ENCODE measurements around the gene CAMK1D. TPM values are rescaled to one million over a fixed set of nuclear protein-coding genes. Genes with fewer than 3 reads are reported as not detected.

CAMK1D gene
- total RNA-seq, 8 experiments from 2014 or later: 1.9 to 15.8 (median 7.4) TPM

DNA sequence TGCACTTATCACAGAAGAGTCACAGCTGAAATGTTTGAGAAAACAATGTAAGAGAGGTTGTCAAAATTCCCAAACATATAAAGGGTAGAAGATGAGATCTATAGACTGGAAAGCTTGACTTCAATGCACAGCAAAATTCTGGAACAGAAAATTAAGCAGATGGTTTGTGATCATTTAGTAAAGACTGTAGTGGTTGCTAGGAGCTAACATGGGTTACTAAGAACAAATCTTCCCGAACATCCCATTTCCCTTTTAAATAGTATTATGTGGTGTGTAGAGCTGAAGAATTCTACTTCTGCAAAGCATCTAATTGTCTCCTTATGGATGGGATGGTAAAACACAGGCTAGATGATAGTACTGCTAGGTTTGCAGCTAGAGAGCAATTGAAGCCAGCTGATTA lies 312.3 kb downstream of the CAMK1D start:
- no peak overlapping the region for H3K4me3 ChIP-seq
- in situ Hi-C loops (cut with MboI; ENCODE audit: low pct_unique_long_range_greater_than_20kb in 2 of 9, low sequenced_read_pairs in 9 of 9, unreplicated experiment in 9 of 9): loop anchor here in 1 of 9 experiments (25.0 kb wide), 1 partner anchor 399 kb away; no protein-coding TSS in a partner anchor
- no peak overlapping the region for H3K27ac ChIP-seq
- H3K4me1 ChIP-seq (replicated peaks in 1 of 2): no peaks in the 10 kb centered on the region
- 14 to 100% (median 90%) methylated on average over 1 of the region's 1 CpG; no CpG with 5 or more reads in 4 of the 10 experiments for WGBS, 10 experiments
- no peak for ATAC-seq (replicated peaks in 6 of 8)

DNA sequence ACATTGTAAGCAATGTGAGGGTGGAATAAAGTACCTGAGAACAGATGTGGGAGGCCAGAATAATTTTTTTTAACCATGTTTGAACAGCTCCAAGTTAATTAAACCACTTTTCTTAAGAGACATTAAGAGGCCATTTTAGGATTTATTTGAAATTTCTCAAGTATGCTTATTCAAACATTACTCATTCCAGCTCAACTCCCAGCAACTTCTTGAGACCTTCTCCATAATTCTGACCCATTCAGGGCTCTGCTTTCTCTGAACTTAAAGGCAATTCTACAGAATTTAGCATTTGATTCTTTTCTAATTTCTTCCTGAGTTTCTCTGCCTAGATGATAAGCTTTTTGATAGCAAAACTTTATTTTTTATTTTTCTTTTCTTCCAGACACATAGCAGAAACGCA lies 314.5 kb downstream of the CAMK1D start:
- H3K27ac ChIP-seq: no peak overlapping the region
- no peaks in the 10 kb centered on the region for H3K4me1 ChIP-seq (replicated peaks in 1 of 2)
- in situ Hi-C loops (cut with MboI; ENCODE audit: low pct_unique_long_range_greater_than_20kb in 2 of 9, low sequenced_read_pairs in 9 of 9, unreplicated experiment in 9 of 9): loop anchor here in 1 of 9 experiments (25.0 kb wide), 1 partner anchor 402 kb away; no protein-coding TSS in a partner anchor
- H3K4me3 ChIP-seq: no peak overlapping the region
- ATAC-seq (replicated peaks in 6 of 8): no peak
- WGBS, 10 experiments: 25 to 88% (median 70%) methylated on average over 1 of the region's 1 CpG; no CpG with 5 or more reads in 1 of the 10 experiments

DNA sequence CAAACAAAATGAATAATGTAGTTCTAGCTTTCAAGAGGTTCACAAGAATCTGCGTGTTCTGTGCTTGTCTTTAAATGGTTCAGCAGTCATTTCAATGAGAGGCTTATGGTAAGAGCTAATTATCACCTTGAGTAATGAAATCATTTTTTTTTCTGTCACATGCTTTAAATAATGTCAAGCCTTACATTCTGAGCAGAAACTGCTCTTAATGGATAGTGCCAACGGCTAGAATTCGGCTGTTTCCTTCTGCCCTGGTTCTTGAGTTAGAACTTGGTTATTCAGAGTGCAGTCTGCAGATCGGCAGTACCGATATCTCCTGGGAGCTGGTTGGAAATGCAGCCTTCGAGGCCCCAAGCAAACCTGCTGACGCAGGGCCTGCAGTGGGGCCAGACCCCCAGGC lies 316.2 kb downstream of the CAMK1D start:
- in situ Hi-C loops (cut with MboI; ENCODE audit: low pct_unique_long_range_greater_than_20kb in 2 of 9, low sequenced_read_pairs in 9 of 9, unreplicated experiment in 9 of 9): loop anchor here in 1 of 9 experiments (25.0 kb wide), 1 partner anchor 403 kb away; no protein-coding TSS in a partner anchor
- 56 to 100% (median 83%) methylated on average over 1 to 7 of the region's 7 CpGs; no CpG with 5 or more reads in 1 of the 10 experiments for WGBS, 10 experiments
- Histone ChIP-seq H3K4me1 (replicated peaks in 1 of 2) (no peaks in the 10 kb centered on the region), H3K4me3 (no peak overlapping the region), H3K27ac (no peak overlapping the region)
- ATAC-seq (replicated peaks in 6 of 8): peak in 1 of 8 experiments; percentile 39

DNA sequence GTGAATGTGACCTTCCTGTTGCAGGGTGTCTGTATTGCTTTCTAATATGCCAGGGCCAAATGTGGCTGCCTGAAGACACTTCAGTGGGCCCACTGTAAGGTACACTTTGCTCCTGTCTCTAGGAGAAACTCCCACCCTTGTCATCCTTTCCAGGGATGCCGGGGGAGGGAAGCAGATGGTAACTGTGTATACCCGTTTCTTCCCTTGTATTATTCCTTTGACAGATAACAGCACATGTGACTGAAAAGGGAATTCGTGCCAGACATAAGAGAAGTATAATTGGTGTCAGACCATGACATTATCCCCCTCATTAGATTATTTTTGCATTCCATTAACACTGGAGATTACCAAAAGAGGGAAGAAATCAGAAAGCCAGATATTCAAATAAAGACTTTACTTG lies 317.7 kb downstream of the CAMK1D start:
- no peak overlapping the region for H3K4me3 ChIP-seq
- WGBS, 10 experiments: 40 to 100% (median 67%) methylated on average over 1 to 3 of the region's 3 CpGs; no CpG with 5 or more reads in 5 of the 10 experiments
- no peak overlapping the region for H3K27ac ChIP-seq
- H3K4me1 ChIP-seq (replicated peaks in 1 of 2): no peaks in the 10 kb centered on the region
- ATAC-seq (replicated peaks in 6 of 8): no peak
- in situ Hi-C loops (cut with MboI; ENCODE audit: low pct_unique_long_range_greater_than_20kb in 2 of 9, low sequenced_read_pairs in 9 of 9, unreplicated experiment in 9 of 9): loop anchor here in 1 of 9 experiments (25.0 kb wide), 1 partner anchor 405 kb away; no protein-coding TSS in a partner anchor

DNA sequence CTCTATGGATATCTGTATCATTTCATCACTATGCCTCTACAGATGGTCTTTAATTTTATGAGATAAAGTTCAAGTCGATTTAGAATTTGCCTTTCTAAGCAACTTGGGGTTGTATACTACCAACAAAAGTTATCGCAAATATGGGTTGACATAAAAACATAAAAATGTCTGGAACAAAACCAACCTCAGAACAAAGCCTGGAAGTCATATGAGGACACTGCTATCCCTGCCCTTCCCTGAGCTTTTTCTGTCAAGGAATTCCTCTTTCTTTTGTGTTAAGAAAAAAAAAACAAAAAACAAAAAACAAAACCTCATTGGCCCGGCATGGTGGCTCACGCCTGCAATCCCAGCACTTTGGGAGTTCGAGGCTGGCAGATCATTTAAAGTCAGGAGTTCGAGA lies 319.3 kb downstream of the CAMK1D start:
- WGBS, 10 experiments: 25 to 96% (median 71%) methylated on average over 1 to 5 of the region's 6 CpGs
- ATAC-seq (replicated peaks in 6 of 8): no peak
- no peak overlapping the region for H3K4me3 ChIP-seq
- H3K4me1 ChIP-seq (replicated peaks in 1 of 2): no peaks in the 10 kb centered on the region
- H3K27ac ChIP-seq: no peak overlapping the region
- in situ Hi-C loops (cut with MboI; ENCODE audit: low pct_unique_long_range_greater_than_20kb in 2 of 9, low sequenced_read_pairs in 9 of 9, unreplicated experiment in 9 of 9): loop anchor here in 1 of 9 experiments (25.0 kb wide), 1 partner anchor 406 kb away; no protein-coding TSS in a partner anchor

DNA sequence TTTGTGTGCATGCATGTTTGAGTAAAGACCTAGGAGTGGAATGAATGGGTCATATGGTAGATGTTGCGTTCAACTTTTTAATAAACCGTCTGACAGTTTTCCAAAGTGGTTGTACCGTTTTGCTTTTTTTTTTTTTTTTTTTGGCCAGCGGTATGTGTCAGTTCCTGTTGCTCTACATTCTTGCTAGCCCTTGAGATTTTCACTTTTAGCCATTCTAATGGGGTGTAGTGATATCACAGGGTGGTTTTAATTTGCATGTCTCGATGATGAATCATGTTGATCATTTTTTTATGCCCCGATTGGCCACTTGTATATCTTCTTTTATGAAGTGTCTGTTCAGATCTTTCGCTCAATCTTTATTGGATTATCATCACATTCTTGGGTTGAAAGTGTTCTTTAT lies 320.7 kb downstream of the CAMK1D start:
- in situ Hi-C loops (cut with MboI; ENCODE audit: low pct_unique_long_range_greater_than_20kb in 2 of 9, low sequenced_read_pairs in 9 of 9, unreplicated experiment in 9 of 9): loop anchor here in 1 of 9 experiments (25.0 kb wide), 1 partner anchor 408 kb away; no protein-coding TSS in a partner anchor
- Histone ChIP-seq H3K4me1 (replicated peaks in 1 of 2) (no peaks in the 10 kb centered on the region), H3K4me3 (no peak overlapping the region), H3K27ac (no peak overlapping the region)
- no peak for ATAC-seq (replicated peaks in 6 of 8)
- WGBS, 10 experiments: 75 to 100% (median 89%) methylated on average over 3 to 7 of the region's 7 CpGs; no CpG with 5 or more reads in 1 of the 10 experiments

DNA sequence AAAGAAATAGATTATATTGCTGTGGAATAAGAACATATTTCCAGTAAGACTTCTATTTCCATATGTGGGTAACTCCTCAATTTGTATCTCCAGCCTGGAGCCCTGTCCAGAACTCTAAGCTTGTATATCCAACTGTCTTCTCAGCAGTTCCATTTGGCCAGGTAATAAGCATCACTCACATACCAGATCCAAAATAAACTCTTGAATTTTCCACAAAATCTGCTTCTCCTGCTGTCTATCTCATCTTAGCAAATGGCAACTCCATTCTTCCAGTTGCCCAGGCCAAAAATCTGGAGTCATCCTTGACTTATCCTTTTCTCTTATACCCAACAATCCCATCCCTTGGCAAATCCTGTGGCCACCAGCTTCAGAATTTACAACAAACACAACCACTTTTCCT lies 325.8 kb downstream of the CAMK1D start:
- no peak overlapping the region for H3K27ac ChIP-seq
- H3K4me3 ChIP-seq: no peak overlapping the region
- H3K4me1 ChIP-seq (replicated peaks in 1 of 2): no peaks in the 10 kb centered on the region
- no peak for ATAC-seq (replicated peaks in 6 of 8)
- in situ Hi-C loops (cut with MboI; ENCODE audit: low pct_unique_long_range_greater_than_20kb in 2 of 9, low sequenced_read_pairs in 9 of 9, unreplicated experiment in 9 of 9): no loop called here

DNA sequence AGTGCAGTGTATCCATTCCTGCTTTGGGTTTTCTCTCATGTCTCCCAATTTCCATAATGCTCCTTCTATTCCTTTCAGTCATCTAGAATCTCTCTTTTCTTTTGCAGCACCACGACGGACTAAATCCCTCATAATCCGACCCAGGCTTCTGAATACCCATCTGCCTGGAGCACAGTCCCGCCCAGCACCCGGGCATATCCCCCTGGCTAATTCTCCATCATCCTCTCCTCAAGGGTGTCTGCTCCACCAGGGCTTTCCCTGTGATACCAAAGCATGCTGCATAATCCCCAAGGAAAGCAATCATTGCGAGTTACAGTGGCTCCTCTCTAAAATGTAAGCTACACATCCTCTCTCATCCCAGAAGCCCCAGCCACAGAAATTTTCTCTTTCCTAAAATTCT lies 330.3 kb downstream of the CAMK1D start:
- in situ Hi-C loops (cut with MboI; ENCODE audit: low pct_unique_long_range_greater_than_20kb in 2 of 9, low sequenced_read_pairs in 9 of 9, unreplicated experiment in 9 of 9): no loop called here
- Histone ChIP-seq H3K4me3 (no peak overlapping the region), H3K27ac (no peak overlapping the region), H3K4me1 (replicated peaks in 1 of 2) (no peaks in the 10 kb centered on the region)
- ATAC-seq (replicated peaks in 6 of 8): no peak
- 27 to 100% (median 90%) methylated on average over 1 to 6 of the region's 6 CpGs; no CpG with 5 or more reads in 1 of the 10 experiments for WGBS, 10 experiments

DNA sequence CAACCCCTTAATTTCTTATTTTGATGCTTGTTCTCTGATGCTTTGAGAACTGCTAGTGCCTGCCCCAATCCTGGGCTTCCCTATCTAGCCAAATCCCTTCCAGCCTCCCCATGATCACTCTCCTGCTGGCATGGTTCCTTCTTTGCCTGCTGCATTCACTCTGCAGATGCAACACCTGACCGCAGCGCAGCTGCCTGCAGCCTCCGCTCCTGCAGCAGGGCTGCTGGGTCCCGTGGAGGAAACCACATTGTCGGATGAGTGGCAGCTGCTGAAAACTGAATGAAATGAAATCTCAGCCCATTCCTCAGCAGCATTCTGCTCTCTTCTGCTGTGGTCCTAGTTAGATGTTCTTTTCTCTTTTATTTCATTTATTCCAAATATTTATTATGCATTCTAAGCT lies 331.9 kb downstream of the CAMK1D start:
- 40 to 100% (median 81%) methylated on average over 1 to 5 of the region's 5 CpGs; no CpG with 5 or more reads in 4 of the 10 experiments for WGBS, 10 experiments
- H3K27ac ChIP-seq: no peak overlapping the region
- peaks cover 0 to 7% of the 10 kb centered on the region in 2 donors for H3K4me1 ChIP-seq (replicated peaks in 1 of 2)
- no peak for ATAC-seq (replicated peaks in 6 of 8)
- H3K4me3 ChIP-seq: no peak overlapping the region
- in situ Hi-C loops (cut with MboI; ENCODE audit: low pct_unique_long_range_greater_than_20kb in 2 of 9, low sequenced_read_pairs in 9 of 9, unreplicated experiment in 9 of 9): no loop called here

DNA sequence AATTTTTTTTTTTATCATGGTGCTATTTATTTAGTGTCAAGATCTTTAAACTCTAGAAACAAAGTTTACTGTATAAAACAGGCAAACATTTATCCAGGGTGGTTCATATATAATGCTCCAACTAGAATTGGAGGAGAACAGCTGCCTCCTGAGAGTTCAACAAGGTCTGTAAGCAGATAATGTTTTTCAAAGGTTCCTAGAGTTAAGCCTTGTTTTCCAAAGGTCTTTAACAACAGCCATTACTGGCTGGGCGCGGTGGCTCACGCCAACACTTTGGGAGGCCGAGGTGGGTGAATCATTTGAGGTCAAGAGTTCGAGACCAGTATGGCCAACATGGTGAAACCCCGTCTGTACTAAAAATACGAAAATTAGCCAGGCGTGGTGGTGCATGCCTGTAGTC lies 335.4 kb downstream of the CAMK1D start:
- peaks cover 4 to 18% of the 10 kb centered on the region in 2 donors for H3K4me1 ChIP-seq (replicated peaks in 1 of 2)
- ATAC-seq (replicated peaks in 6 of 8): no peak
- H3K27ac ChIP-seq: no peak overlapping the region
- 50 to 96% (median 89%) methylated on average over 4 to 8 of the region's 8 CpGs; no CpG with 5 or more reads in 5 of the 10 experiments for WGBS, 10 experiments
- H3K4me3 ChIP-seq: no peak overlapping the region
- in situ Hi-C loops (cut with MboI; ENCODE audit: low pct_unique_long_range_greater_than_20kb in 2 of 9, low sequenced_read_pairs in 9 of 9, unreplicated experiment in 9 of 9): no loop called here

DNA sequence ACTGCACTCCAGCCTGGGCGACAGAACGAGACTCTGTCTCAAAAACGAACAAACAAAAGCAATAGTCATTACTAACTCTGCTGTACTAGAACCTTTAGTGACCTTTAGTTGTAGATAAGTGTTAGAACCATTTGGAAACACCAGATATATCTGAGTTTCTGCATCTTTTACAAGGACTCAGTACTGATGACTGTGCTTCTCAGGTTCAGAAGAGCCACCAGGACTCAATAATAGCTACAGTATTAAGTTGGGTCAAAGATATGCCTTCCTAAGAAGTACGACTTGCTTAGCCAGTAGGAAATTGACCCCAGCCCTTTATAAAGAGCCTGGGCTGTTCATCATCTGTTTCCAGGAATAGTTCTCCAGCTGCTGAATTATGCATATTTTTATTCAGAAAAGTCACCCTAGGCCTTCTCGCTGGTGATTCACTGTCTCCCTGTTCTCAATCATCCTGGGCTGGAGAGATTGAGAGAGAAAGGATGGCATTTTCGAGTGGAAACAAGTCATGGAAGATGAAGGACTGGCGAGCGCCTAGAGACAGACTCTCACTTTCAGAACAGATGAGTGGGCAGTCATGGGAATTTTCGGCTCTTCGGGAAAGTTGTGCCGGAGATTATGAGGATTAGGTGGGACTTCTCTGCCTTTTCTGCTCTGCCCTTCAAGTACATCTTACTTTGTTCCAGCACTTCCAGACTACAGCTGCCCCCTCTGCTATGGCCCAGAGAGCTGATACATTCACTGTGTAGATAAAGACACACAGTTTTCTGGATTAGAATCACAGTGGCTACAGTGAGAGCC lies 336.1 kb downstream of the CAMK1D start:
- 0 to 85% (median 59%) methylated on average over 1 to 9 of the region's 11 CpGs; no CpG with 5 or more reads in 3 of the 10 experiments for WGBS, 10 experiments
- in situ Hi-C loops (cut with MboI; ENCODE audit: low pct_unique_long_range_greater_than_20kb in 2 of 9, low sequenced_read_pairs in 9 of 9, unreplicated experiment in 9 of 9): no loop called here
- Histone ChIP-seq H3K4me1 (replicated peaks in 1 of 2) (peaks cover 9 to 18% of the 10 kb centered on the region in 2 donors), H3K27ac (no peak overlapping the region), H3K4me3 (no peak overlapping the region)
- ATAC-seq (replicated peaks in 6 of 8): peak; percentile 62 to 100 (median 84)

DNA sequence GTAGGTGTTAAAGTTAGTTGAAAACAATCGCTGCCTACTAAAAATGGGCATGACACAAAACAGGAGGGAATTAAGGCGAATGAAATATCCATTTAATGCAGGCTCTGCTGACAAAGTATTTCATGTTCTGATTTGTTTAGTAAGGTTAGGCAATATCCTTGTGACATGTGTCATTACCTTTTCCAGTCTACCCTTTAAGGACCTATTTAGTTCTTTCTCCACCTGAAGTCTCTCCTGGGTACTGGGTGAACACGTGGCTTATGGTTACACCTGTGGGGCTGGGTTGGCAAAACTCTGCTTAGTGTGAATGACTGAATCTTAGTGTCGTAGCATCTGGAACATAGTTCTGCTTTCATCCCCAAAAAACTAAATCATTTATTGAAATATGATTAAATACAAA lies 338.6 kb downstream of the CAMK1D start:
- no peak for ATAC-seq (replicated peaks in 6 of 8)
- in situ Hi-C loops (cut with MboI; ENCODE audit: low pct_unique_long_range_greater_than_20kb in 2 of 9, low sequenced_read_pairs in 9 of 9, unreplicated experiment in 9 of 9): no loop called here
- WGBS, 10 experiments: 40 to 100% (median 81%) methylated on average over 1 to 4 of the region's 4 CpGs
- peaks cover 18 to 23% of the 10 kb centered on the region in 2 donors for H3K4me1 ChIP-seq (replicated peaks in 1 of 2)
- no peak overlapping the region for H3K4me3 ChIP-seq
- no peak overlapping the region for H3K27ac ChIP-seq

DNA sequence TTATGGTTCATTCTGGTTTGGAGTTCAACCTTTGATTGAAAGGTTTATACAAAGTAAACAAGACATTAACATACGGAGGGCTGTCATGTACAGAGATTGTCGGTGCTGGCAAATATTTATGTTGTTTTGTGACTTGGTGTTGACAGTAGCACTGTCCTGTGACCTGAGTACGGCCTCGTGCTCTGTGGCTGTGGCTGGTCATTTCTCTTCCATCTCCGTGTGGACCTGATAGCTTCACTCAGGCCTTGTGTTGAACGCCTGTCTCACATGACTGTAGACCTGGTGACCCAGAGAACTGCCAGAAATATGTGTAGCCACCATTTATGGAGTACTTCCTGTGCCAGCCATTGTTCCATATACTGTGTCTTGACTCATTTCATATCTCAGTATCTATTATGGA lies 340.5 kb downstream of the CAMK1D start:
- 40 to 100% (median 87%) methylated on average over 1 to 4 of the region's 6 CpGs; no CpG with 5 or more reads in 1 of the 10 experiments for WGBS, 10 experiments
- no peak overlapping the region for H3K4me3 ChIP-seq
- peaks cover 18 to 23% of the 10 kb centered on the region in 2 donors for H3K4me1 ChIP-seq (replicated peaks in 1 of 2)
- in situ Hi-C loops (cut with MboI; ENCODE audit: low pct_unique_long_range_greater_than_20kb in 2 of 9, low sequenced_read_pairs in 9 of 9, unreplicated experiment in 9 of 9): no loop called here
- H3K27ac ChIP-seq: no peak overlapping the region
- peak in 3 of 8 experiments; percentile 15 to 52 (median 32) for ATAC-seq (replicated peaks in 6 of 8)

Data from motor neuron (in vitro differentiated cells).